Measurements from ENCODE around the gene PFKL. TPM values are rescaled to one million over a fixed set of nuclear protein-coding genes. Genes with fewer than 3 reads are reported as not detected.
"Not testable (repeated sequence)": the region's sequence is repeated elsewhere in the genome, so short reads cannot be mapped to it uniquely, and the experiment has no call there.

PFKL gene
- total RNA-seq, 1 experiment from 2014 or later, result 140 TPM

DNA sequence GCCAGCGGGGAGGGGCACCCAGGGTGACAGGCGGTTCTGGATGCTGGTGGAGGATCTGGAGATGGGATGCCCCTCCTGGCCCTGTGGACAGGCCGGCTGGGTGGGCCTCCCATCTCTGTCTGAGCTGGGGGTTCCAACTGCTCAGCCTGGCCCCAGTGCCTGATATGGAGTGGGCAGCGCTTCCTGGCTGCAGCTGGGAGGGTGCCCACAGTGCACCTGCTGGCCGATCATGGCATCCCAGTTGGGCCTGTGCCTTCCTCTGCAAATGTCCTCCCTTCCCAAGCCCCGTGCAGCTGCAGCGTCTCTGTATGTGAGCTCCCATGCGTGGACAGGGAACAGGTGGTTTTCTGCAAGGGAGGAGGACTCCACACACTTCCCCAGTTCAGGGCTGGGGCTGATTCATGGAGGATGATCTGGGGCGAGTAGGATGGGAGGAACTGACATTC lies 2.1 kb downstream of the PFKL start:
- H3K9me3 Mint-ChIP-seq (ENCODE audit: unreplicated experiment), result no peaks in the 10 kb centered on the region
- no peak overlapping the region for H3K4me3 ChIP-seq (ENCODE audit: low read depth, low read length)
- ChIA-PET POLR2A (no interaction called here), CTCF (no interaction called here)
- DNase-seq, result no peak
- intact Hi-C loops (cut with micrococcal nuclease; ENCODE audit: unreplicated experiment), result no loop called here
- no peaks in the 10 kb centered on the region for H3K9me3 ChIP-seq
- peaks cover 34% of the 10 kb centered on the region for H3K4me1 ChIP-seq
- peaks cover 2% of the 10 kb centered on the region; the same call in 1 of the 2 replicates for H3K36me3 ChIP-seq (ENCODE audit: control insufficient read depth, insufficient read depth, low read length)
- H3K27ac Mint-ChIP-seq (ENCODE audit: unreplicated experiment), result no peak overlapping the region
- H3K36me3 Mint-ChIP-seq (ENCODE audit: insufficient read depth, unreplicated experiment), result peaks cover 7% of the 10 kb centered on the region
- H3K27me3 ChIP-seq (replicated peaks; ENCODE audit: control insufficient read depth, insufficient read depth, low read length), result no peaks in the 10 kb centered on the region
- BruUV-seq (replicated peaks), result no TSS peak
- H3K27me3 Mint-ChIP-seq (ENCODE audit: insufficient read depth, unreplicated experiment), result no peaks in the 10 kb centered on the region
- no peak overlapping the region for H3K4me3 Mint-ChIP-seq (ENCODE audit: unreplicated experiment)
- peaks cover 16% of the 10 kb centered on the region for H3K4me1 Mint-ChIP-seq (ENCODE audit: low read depth, unreplicated experiment)
- TF ChIP-seq, protein P1, sequence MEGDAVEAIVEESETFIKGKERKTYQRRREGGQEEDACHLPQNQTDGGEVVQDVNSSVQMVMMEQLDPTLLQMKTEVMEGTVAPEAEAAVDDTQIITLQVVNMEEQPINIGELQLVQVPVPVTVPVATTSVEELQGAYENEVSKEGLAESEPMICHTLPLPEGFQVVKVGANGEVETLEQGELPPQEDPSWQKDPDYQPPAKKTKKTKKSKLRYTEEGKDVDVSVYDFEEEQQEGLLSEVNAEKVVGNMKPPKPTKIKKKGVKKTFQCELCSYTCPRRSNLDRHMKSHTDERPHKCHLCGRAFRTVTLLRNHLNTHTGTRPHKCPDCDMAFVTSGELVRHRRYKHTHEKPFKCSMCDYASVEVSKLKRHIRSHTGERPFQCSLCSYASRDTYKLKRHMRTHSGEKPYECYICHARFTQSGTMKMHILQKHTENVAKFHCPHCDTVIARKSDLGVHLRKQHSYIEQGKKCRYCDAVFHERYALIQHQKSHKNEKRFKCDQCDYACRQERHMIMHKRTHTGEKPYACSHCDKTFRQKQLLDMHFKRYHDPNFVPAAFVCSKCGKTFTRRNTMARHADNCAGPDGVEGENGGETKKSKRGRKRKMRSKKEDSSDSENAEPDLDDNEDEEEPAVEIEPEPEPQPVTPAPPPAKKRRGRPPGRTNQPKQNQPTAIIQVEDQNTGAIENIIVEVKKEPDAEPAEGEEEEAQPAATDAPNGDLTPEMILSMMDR (IDR thresholded peaks at IDR 0.05; ENCODE audit: insufficient read depth in 1 of 2, low read depth in 1 of 2, low read length in 1 of 2, severe bottlenecking in 1 of 2, unreplicated experiment in 1 of 2), result no peak

DNA sequence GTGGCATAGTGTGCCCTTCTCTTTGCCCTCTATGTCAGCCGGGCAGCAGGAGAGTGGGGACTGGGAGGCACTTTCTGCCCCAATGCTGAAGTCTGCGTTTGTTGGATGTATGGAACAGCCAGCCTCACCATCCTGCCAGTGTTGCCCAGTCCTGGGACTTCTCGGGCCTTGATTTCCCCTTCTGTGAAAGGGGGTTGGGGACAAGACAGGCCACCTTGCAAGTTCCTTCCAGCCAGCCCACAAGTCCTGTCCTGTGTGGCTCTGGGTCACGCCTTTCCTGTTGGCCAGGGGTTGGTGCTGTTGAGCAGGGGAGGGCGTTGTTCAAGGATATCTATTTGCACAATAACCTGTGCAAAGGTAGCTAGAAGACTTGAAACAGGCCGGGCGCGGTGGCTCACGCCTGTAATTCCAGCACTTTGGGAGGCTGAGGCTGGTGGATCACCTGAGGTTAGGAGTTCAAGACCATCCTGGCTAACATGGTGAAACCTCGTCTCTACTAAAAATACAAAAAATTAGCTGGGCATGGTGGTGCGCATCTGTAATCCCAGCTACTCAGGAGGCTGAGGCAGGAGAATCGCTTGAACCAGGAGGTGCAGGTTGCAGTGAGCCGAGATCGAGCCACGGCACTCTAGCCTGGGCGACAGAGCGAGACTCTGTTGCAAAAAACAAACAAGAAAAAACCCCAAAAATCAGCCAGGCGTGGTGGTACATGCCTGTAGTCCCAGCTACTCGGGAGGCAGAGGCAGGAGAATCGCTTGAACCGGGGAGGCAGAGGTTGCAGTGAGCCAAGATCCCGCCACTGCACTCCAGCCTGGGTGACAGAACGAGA lies 2.9 kb downstream of the PFKL start:
- H3K27me3 ChIP-seq (replicated peaks; ENCODE audit: control insufficient read depth, insufficient read depth, low read length); H3K9me3 Mint-ChIP-seq (ENCODE audit: unreplicated experiment); CTCF ChIA-PET; H3K27ac Mint-ChIP-seq (ENCODE audit: unreplicated experiment); BruUV-seq (replicated peaks); H3K9me3 ChIP-seq; H3K36me3 ChIP-seq (ENCODE audit: control insufficient read depth, insufficient read depth, low read length); intact Hi-C loops (cut with micrococcal nuclease; ENCODE audit: unreplicated experiment); H3K27me3 Mint-ChIP-seq (ENCODE audit: insufficient read depth, unreplicated experiment); H3K4me3 ChIP-seq (ENCODE audit: low read depth, low read length): not testable (repeated sequence)
- peak; percentile 37 to 71 for DNase-seq
- POLR2A ChIA-PET, result interaction anchor here (1.6 kb wide), 1 partner anchor 36 kb away, joined by 5 read pairs; the partner anchor contains the start of gene CFAP410
- Mint-ChIP-seq H3K4me3 (ENCODE audit: unreplicated experiment) (peak overlapping the region; percentile 38), H3K36me3 (ENCODE audit: insufficient read depth, unreplicated experiment) (peaks cover 15% of the 10 kb centered on the region), H3K4me1 (ENCODE audit: low read depth, unreplicated experiment) (peaks cover 16% of the 10 kb centered on the region)
- TF ChIP-seq, protein P1 (IDR thresholded peaks at IDR 0.05; ENCODE audit: insufficient read depth in 1 of 2, low read depth in 1 of 2, low read length in 1 of 2, severe bottlenecking in 1 of 2, unreplicated experiment in 1 of 2), result peak in 1 of 2 experiments; percentile 13
- peaks cover 34% of the 10 kb centered on the region for H3K4me1 ChIP-seq

DNA sequence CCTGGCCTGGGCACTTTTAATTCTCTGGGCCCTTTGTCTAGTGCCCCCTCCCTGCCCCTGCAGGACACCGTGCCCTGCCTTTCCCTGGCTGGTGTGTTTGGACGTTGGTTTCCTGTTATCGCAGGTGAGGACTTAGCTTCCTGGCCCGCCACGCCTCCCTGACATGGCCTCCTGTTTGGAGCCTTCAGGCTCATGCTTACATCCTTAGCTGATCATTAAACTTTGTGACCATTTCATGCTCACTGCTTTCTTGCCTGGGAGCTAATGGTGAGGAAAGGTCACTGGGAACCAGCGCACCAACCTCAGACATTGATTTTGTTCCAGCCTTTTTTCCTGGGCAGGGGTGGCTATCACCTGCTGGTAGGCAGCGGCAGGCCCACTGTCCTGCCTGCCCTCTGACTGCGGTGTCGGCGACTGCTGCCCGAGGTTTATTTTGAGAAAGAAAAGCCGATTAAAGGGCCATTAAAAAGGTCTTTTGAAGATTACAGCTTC lies 3.7 kb downstream of the PFKL start:
- H3K4me3 ChIP-seq (ENCODE audit: low read depth, low read length), result no peak overlapping the region
- peaks cover 2% of the 10 kb centered on the region; the same call in 1 of the 2 replicates for H3K36me3 ChIP-seq (ENCODE audit: control insufficient read depth, insufficient read depth, low read length)
- Mint-ChIP-seq H3K9me3 (ENCODE audit: unreplicated experiment) (no peaks in the 10 kb centered on the region), H3K27me3 (ENCODE audit: insufficient read depth, unreplicated experiment) (no peaks in the 10 kb centered on the region), H3K27ac (ENCODE audit: unreplicated experiment) (no peak overlapping the region), H3K36me3 (ENCODE audit: insufficient read depth, unreplicated experiment) (peaks cover 20% of the 10 kb centered on the region), H3K4me3 (ENCODE audit: unreplicated experiment) (peak overlapping the region; percentile 38), H3K4me1 (ENCODE audit: low read depth, unreplicated experiment) (peaks cover 16% of the 10 kb centered on the region)
- intact Hi-C loops (cut with micrococcal nuclease; ENCODE audit: unreplicated experiment), result no loop called here
- DNase-seq, result peak; percentile 29 to 75
- H3K9me3 ChIP-seq, result no peaks in the 10 kb centered on the region
- POLR2A ChIA-PET, result interaction anchor here (1.6 kb wide), 1 partner anchor 35 kb away, joined by 5 read pairs; the partner anchor contains the start of gene CFAP410
- CTCF ChIA-PET, result interaction anchor here (1.0 kb wide), 1 partner anchor 12 kb away, joined by 3 read pairs; no protein-coding TSS in a partner anchor
- H3K4me1 ChIP-seq, result peaks cover 34% of the 10 kb centered on the region
- TF ChIP-seq, protein P1 (IDR thresholded peaks at IDR 0.05; ENCODE audit: insufficient read depth in 1 of 2, low read depth in 1 of 2, low read length in 1 of 2, severe bottlenecking in 1 of 2, unreplicated experiment in 1 of 2), result no peak
- H3K27me3 ChIP-seq (replicated peaks; ENCODE audit: control insufficient read depth, insufficient read depth, low read length), result no peaks in the 10 kb centered on the region
- BruUV-seq (replicated peaks), result no TSS peak

All from Caco-2 (cell line).